ENCODE results near the gene DRD5. TPM values are rescaled to one million over a fixed set of nuclear protein-coding genes. Genes with fewer than 3 reads are reported as not detected.

The DRD5 gene
- total and polyA plus RNA-seq, 8 donors, result 0.31 TPM; not detected in 7

GRCh38 chr4:9820343-9820742 is 38.9 kb downstream of the DRD5 start:
- intact Hi-C loops (cut with DNase I; ENCODE audit: low total_unique reads), result no loop called here
- 71 to 80% (median 72%) methylated on average over 5 of the region's 5 CpGs for WGBS, 5 donors

GRCh38 chr4:9825049-9825448 is 43.6 kb downstream of the DRD5 start:
- H3K9me3 ChIP-seq, result no peaks in the 10 kb centered on the region
- H3K4me3 ChIP-seq, result no peak overlapping the region
- DNase-seq, result no peak
- H3K36me3 ChIP-seq, result no peaks in the 10 kb centered on the region
- intact Hi-C loops (cut with DNase I; ENCODE audit: low total_unique reads), result no loop called here
- no peaks in the 10 kb centered on the region for H3K4me1 ChIP-seq
- 66 to 84% (median 68%) methylated on average over 3 of the region's 3 CpGs for WGBS, 5 donors
- no peaks in the 10 kb centered on the region for H3K27me3 ChIP-seq
- TF ChIP-seq POLR2A (IDR thresholded peaks at IDR 0.05) (no peak), POLR2AphosphoS5 (IDR thresholded peaks at IDR 0.05) (no peak), CTCF (IDR thresholded peaks at IDR 0.05) (no peak), EP300 (IDR thresholded peaks at IDR 0.05) (no peak)
- no peak overlapping the region for H3K27ac ChIP-seq

More at GRCh38 chr4:9820343-9820742, 38.9 kb downstream of the DRD5 start:
- no peak overlapping the region for H3K27ac ChIP-seq
- no peak for DNase-seq
- no peaks in the 10 kb centered on the region for H3K36me3 ChIP-seq
- no peaks in the 10 kb centered on the region for H3K27me3 ChIP-seq
- TF ChIP-seq POLR2AphosphoS5 (IDR thresholded peaks at IDR 0.05), result no peak
- no peak for TF ChIP-seq EP300 (IDR thresholded peaks at IDR 0.05)
- no peak for TF ChIP-seq POLR2A (IDR thresholded peaks at IDR 0.05)
- TF ChIP-seq CTCF (IDR thresholded peaks at IDR 0.05), result no peak
- no peaks in the 10 kb centered on the region for H3K9me3 ChIP-seq
- no peak overlapping the region for H3K4me3 ChIP-seq
- H3K4me1 ChIP-seq, result no peaks in the 10 kb centered on the region

GRCh38 chr4:9826551-9826950 is 45.1 kb downstream of the DRD5 start:
- Histone ChIP-seq H3K4me1 (no peaks in the 10 kb centered on the region), H3K36me3 (no peaks in the 10 kb centered on the region), H3K9me3 (no peaks in the 10 kb centered on the region), H3K4me3 (no peak overlapping the region), H3K27me3 (no peaks in the 10 kb centered on the region), H3K27ac (no peak overlapping the region)
- intact Hi-C loops (cut with DNase I; ENCODE audit: low total_unique reads), result no loop called here
- DNase-seq, result no peak
- TF ChIP-seq POLR2A (IDR thresholded peaks at IDR 0.05) (no peak), EP300 (IDR thresholded peaks at IDR 0.05) (no peak), CTCF (IDR thresholded peaks at IDR 0.05) (no peak), POLR2AphosphoS5 (IDR thresholded peaks at IDR 0.05) (no peak)
- 88 to 96% (median 91%) methylated on average over 1 of the region's 1 CpG for WGBS, 5 donors

GRCh38 chr4:9832640-9833039 is 51.2 kb downstream of the DRD5 start:
- no peak overlapping the region for H3K4me3 ChIP-seq
- TF ChIP-seq CTCF (IDR thresholded peaks at IDR 0.05) (no peak), EP300 (IDR thresholded peaks at IDR 0.05) (no peak), POLR2A (IDR thresholded peaks at IDR 0.05) (no peak)
- DNase-seq, result no peak
- H3K27ac ChIP-seq, result no peak overlapping the region
- 79 to 96% (median 90%) methylated on average over 2 of the region's 2 CpGs for WGBS, 5 donors
- intact Hi-C loops (cut with DNase I; ENCODE audit: low total_unique reads), result no loop called here
- H3K36me3 ChIP-seq, result no peaks in the 10 kb centered on the region
- no peaks in the 10 kb centered on the region for H3K9me3 ChIP-seq
- no peaks in the 10 kb centered on the region for H3K27me3 ChIP-seq
- no peaks in the 10 kb centered on the region for H3K4me1 ChIP-seq

Data from stomach (tissue), 9 donors.